ENCODE results near the gene TBC1D8.
"Not testable (repeated sequence)": the region's sequence is repeated elsewhere in the genome, so short reads cannot be mapped to it uniquely, and the experiment has no call there.

Gene TBC1D8

DNA sequence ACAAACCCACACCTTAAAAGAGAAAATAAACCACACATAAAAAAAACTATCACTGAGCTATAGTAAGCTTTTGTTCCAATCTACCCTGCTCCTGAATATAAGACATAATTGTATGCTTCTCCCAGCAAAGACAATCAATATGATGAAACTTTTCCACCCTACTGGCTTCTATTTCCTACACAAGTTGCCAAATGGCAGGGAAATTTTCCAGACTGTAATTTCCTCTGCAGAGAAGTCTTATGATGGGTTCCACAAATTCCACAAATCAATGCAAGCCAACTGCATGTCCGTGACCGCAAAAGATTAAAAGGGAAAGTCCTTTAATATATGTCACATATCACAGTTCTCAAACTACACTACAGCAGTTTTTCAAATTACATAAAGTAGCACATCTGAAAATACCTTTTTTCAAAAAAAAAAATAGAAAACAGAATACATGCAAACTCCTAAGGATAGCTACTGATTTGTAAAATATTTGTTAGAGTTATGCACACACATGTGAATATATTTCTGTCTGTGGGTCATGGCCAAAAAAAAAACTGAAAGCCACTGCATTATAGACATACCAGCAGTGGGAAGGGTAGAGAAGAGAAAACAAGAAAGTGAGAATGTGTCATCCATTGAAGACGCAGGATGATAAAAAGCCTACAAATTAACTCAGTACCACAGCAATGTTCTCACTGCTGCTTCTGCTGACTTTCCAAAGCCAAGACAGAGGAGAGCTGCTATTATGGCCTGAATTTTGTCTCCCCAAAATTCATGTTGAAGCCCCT, 87.6 kb downstream of the TBC1D8 start:
- DNase-seq = no peak

DNA sequence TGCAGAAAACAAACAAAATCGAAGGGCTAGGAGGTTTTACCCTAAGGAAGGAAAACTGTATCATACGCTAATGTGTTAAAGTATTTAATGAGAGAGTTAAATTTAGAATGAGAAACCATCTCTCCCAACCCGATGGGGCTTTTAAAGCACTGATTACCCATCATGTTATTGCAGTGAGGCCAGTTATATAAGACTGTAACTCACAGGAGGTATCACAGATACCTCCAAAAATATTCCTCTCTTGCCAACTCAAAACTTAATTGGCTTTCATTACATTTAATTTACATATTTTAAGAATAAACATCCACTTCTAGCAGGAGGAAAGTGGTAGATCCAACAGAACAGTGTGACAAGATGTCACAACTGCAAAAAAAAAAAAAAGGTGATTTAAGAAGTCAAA, 92.8 kb downstream of the TBC1D8 start:
- DNase-seq = no peak

DNA sequence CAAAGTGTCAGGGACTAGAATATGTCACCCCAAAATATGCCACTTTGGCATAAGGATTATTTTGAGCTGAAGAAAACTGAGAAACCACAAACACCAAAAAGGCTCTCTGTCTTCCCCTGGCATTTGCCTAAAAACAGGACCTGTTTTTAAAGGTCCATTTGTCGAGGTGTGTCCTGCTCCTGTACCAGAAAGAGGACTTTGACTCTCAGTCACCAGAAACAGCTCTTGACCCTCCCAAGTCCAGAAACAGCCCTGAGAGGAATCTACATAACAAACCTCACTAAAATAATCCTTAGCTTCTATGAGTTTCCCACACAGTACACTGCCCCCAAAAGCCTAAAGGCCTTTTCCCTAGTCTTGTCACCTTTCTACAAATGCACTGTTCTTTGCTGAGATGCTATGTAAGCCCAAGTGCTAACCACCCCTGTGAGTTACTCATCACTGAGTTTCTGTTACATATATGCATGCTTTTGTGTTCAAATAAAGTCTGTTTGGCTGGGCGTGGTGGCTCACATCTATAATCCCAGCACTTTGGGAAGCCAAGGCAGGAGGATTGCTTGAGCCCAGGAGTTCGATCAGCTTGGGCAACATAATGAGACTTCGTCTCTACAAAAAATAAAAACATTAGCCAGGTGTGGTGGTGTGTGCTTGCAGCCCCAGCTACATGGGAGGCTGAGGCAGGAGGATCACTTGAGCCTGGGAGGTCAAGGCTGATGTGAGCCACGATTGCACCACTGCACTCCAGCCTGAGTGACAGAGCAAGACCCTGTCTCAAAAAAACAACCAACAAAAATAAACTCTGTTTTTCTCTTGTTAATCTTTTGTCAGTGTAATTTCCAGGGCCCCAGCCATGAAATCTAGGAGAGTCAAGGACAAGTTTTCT, 93.9 kb downstream of the TBC1D8 start:
- DNase-seq = no peak

DNA sequence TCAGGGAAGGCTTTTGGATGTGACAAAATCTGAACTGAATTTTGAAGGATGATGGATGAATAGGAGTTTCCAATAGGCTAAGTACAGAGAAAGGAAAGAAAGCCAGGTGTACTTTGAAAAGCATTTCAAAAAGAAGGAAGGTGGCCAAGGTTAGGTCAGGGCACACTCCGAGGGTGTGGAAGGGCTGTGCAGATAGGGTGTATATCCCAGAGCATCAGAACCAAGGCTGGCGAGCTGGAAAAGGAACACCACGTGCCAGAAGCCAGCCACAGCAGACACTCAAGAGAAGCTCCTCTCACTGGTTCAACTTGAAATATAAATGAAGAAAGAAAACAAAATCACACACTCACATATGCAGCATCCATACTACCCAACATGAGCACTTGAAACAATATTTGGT, 98.1 kb downstream of the TBC1D8 start:
- DNase-seq = no peak

DNA sequence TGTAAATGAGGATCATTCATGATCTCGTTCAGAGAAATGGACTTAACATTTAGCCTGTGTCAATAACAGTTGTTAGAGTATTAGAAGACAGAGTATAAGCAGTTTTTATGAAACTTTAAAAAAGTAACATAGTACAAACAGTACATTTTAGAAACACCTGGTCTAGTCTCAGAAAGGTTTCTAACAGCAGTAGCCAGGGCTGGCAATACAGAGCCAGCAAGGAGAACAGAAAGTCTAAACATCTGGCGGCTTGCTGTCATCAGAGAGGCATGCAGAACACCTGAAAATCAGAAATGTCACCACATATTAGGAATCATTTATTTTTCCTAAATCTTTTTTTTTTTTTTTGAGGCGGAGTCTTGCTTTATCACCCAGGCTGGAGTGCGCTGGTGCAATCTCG, 99.0 kb downstream of the TBC1D8 start:
- no peak for DNase-seq

DNA sequence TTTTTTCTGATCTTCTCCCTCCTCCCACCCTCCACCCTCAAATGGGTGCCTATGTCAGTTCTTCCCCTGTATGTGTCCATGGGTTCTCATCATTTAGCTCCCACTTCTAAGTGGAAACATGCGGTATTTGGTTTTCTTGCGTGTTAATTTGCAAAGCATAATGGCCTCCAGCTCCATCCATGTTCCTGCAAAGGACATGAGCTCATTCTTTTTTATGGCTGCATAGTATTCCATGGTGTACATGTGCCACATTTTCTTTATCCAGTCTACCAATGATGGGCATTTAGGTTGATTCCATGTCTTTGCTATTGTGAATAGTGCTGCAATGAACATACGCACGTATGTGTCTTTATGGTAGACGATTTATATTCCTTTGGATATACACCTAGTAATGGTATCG, 100.3 kb downstream of the TBC1D8 start:
- DNase-seq = not testable (repeated sequence)

DNA sequence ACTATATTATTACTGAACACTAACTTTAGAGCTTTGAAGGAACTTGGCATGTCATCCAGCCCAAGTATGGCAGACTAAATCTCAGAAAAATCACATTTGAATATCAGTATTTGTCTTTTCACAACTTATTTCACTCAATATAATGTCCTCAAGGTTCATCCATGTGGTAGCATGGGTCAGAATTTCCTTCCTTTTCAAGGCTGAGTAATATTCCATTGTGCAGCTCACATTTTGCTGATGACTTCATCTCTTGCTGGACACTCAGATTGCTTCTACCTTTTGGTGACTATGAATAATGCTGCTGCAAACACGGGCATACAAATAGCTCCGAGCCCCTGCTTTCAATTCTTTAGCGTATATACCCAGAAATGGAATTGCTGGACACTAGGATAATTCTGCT, 102.4 kb downstream of the TBC1D8 start:
- no peak for DNase-seq

DNA sequence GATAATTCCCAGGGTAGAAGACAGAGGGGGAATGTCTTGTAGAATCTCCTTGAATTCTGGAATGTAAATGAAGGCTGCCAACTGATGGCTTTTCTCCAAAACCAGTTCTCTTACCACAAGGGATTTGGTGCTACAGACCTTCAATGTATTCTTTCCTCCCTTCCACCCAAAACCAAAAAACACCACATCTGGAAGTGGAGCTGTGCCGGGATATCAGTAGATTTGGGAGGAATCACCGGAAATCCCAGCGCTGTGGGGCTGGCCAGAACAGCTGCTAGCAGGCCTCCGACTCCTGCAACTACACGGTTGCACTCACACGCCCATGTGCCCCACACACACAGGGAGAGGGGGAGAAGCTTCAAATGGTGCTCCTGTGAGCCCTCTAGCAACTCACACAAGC, 103.4 kb downstream of the TBC1D8 start:
- no peak for DNase-seq

DNA sequence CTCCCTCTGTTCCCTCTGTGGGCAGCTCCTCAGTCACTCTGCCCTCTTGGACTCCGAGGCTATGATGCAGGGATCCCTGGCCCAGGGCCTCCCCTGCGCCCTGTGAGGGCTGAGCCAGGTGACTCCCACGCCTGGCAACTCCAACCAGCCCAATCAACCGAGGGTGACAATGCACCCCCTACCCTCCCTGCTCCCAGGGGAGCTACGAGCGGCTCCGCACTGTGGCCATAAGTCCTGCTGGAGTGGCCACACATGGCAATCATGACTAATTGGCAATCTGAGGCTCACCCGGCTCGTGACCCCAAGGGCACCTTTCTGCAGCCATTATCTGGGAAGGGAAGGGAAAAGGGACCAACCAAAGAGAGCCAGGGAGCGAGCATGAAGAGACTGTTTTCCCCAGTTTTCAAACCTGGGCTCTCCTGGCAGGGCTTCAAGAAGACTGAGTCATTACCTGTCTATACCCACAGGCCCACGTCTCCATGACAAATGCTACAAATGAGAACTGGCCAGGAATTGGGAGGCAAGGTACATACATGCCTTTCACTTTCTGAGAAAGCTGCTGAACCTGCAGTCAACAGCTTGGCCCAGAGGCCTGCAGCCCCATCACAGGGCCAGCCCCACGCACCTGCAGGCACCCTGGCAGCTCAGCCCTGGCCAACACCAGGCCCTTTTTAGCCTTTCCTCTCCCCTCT, 104.0 kb downstream of the TBC1D8 start:
- DNase-seq = no peak

DNA sequence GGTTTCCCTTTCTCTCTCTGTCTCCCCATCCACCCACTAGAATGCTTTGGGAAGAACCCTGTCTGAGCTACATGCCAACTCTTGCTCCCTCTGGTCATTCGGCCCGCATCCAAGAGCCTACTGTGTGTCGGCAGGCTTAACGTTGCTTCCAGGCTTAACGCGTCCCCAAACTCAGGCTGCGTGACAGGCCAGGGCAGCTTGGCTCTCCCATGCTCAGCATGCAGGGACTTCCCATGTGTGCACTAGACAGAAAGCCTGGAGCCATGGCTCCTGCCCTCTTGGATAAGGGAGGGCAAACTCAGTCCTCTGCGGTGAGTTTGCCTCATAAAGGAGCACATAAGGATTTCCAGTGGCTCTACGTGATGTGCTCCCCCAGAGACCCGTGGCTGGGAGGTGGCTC, 105.9 kb downstream of the TBC1D8 start:
- DNase-seq = no peak

DNA sequence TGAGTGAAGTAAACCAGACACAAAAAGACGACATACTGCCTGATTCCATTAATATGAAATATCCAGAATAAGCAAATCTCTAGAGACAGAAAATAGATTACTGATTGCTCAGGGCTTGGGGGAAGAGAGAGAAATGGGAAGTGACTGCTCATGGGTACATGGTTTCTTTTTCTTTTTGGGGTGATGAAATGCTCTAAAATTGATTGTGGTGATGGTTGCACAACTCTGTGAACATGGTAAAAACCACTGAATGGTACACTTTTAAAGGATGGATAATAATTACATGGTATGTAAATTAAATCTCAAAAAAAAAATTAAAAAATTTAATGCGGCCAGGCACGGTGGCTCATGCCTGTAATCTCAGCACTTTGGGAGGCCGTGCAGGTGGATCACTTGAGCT, 109.8 kb downstream of the TBC1D8 start:
- peak; percentile 85 for DNase-seq

DNA sequence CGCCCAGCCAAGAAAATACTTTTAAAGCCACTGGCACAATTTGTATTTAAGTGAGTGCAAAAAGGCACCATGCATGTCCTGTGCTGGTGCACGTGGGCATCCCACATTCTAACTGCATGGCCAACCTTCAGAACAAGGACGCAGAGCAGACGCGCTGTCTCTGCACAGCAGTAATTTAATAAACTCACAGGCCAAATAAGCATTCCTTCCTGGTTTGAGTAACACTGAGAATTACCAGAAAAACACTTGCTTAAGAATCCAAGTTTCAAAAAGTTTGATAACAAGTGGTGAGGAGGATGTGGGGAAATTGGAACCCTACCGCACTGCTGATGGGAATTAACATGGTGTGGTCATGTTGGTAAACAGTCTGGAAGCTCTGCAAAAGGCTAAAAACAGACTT, 110.4 kb downstream of the TBC1D8 start:
- peak; percentile 62 for DNase-seq

DNA sequence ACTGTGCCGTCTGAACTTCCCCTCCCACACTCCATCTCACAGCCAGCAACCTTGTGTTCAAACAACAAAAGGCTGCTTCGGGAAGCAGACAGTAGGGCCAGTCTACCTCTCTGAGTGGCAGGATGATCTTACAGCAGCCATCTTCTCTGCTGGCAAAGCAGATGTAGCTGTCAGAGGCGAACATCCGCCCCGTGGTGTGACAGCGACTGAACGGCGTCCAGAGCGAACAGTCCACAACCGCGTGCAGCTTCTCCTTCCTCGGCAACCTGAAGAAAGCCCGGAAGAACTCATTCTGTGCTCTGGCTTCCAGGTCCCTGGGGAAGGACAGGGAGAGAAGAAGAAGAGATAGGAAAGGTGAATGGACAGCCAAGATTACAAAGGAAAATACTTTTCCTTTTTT, 111.1 kb downstream of the TBC1D8 start:
- DNase-seq = no peak

DNA sequence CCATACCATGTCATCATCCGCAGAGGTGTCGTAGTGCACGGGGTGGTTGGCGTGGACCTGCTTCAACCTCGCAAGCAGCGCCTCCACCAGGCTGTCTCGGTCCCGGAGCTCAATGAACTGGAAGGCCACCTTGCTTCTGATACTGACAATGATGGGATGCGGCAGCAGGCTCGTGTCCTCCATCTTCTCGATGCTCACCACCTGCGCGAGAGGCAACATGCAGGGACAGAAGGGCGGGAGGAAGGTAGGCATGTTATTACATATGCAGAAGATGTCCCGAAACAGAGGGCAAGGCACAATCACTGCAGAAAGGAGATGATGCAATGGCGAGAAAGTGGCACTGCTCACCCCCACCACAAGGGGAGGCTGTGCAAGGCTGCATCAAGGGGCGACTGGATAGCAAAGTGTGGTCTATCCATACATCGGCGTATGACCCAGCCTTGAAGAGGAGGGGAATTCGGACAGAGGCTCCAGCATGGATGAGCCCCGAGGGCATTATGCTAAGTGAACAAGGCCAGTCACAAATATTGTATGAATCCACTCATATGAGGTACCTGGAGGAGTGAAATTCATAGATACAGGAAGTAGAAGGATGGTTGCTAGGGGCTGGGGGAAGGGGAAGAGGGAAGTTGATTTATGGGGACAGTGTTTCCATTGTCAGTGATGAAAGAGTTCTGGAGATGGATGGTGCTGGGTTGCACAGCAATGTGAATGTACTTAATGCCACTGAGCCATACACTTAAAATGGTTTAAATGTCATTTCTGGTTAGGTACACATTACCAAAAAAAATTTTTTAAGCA, 112.5 kb downstream of the TBC1D8 start:
- DNase-seq = peak; percentile 60

DNA sequence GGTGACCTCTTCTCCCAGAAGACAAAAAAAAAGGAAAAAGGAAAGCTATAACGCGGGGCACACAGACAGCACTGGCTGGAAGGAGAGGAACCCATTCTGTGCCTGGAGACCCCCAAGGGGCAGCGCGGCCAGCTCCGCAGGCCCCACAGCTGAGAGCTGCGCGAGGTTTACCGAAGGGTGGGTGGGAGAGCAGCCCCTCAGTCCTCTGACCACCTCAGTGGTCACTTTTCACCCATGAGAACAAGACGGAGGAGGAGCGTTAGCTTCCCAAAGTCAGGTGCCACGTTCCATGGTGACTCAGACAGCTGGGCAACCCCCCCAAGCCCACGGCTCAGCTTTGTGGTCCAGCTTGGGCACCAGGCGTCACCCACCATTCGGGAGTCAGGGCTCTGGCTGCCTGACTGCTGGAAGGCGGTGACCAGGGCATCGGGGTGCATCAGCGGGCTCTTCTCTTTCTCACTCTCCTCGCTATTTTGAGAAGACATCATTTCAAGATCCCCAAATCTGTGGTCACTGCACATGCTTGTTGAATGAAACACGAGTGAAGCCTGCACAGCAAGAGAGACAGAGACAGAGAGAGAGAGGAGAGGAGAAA, 113.9 kb downstream of the TBC1D8 start:
- DNase-seq = no peak

DNA sequence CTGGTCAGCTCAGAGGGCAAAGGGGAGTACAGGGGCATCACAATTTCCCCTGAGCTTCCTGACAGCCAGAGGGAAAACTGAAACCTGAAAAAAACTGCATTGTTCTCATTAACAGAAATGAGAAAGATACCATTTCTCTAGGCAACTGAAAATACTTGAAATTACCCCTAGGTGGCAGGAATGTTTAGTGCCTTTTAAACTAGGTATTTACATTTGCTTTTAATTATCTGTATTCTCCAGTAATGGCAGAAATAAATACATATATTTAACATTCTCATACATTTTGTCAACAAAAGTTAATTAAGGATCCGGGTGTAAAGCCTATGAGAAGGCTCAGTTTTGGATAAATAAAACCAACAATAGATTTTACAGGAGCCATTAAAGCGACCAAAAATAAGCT, 114.6 kb downstream of the TBC1D8 start:
- DNase-seq = peak; percentile 44

DNA sequence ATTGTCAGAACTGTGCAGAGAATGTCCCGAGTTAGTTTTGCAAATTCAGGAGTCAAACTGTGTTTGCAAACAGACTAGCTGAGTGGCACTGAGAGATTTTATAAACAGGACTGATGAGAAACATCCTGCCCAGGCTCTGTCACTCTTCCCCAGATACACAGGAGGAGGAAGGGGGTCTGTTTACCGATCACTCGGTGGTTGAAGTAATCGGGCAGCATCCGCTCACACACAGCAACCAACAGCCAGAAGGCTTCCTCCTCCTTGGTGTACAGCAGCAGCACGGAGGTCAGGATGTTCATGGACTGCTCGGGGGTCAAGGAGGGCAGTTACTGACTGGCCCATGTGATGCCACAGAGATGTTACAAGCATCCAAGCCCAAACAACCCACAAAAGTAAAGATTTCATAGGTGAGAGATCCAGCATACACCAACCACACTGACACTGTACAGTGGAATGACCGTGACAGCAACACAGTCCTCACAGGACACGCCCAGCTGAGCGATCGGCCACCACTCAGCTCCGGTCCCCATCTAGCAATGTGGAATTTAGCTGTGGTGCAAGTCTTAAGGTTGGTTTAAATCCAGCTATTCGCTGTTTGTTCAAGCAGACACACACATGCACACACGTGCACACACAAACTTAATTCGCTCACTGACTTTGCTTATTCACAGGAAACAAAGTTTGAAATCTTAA, 119.0 kb downstream of the TBC1D8 start:
- DNase-seq = no peak

DNA sequence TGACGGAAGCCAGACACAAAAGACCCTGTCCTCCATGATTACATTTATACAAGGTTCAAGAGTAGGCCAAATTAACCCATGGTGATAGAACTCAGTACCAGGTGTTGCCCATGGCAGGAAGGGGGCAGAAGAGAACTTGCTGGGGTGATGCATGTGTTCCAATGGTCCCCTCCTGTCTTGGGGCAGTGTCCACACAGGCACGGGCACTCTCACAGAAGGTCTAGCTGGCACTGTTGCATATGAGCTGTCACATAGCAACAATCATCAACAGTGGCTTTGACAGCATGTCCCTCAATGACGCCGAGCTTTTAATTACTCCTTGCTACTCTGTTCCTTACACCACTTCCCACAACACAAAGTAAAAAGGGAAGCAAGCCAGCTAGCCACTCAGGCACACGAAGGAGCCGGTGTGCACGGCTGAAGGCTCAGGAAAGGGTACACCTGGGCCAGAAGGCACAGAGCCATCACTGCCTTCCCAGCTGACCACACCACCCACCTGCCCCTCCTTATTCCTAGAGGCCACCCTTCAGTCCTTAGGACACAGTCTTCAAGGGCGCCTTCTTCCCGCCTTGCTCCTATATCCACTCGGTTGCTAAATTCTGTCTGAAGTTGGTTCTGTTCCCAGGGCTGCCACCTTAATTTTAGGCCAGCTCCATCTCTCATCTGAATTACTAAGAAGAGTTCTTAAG, 120.2 kb downstream of the TBC1D8 start:
- peak; percentile 19 for DNase-seq

DNA sequence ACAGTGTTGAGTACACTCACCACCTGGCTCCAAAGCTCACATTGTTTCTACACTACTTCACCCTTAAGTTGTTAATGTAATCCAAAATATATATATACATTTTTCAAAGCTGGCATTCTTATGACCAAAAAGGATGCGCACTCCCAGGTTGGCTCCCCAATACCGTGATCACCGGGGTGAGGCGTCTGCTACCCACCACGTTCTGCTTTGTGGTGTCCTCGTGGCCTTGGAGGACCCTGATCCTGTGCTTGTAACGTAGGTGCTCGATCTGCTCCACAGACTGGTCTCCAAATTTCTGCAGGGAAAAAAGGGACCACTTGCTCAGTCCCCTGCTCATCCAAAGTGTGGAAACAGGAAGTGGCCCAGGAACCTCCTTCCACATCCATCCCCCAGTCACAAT, 123.3 kb downstream of the TBC1D8 start:
- no peak for DNase-seq

DNA sequence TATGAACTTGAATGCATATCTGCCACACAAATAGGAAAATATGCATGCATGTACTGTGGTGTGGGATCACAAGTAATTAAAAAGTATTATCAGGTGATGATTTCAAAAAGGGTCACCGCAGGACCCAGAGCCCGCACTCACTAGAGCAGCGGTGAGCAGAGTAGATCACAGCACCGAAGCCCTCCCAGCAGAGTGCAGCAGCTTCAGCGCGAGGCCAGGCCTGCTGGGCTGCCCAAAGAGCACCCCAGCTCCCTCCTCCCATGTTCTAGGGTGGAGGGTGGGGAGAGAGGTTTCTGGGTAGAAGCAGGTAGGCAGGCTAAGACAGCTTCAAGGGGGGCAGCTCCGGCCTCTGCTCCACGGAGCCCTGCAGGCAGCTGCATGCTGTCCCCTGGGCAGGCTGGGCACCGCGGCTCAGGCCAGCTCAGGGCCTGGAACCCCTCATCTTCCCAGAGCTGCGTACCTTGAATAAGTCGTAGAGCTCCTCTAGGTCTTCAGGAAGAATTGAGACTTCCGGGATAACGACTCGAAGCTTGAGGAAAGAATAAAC, 124.2 kb downstream of the TBC1D8 start:
- DNase-seq = no peak

DNA sequence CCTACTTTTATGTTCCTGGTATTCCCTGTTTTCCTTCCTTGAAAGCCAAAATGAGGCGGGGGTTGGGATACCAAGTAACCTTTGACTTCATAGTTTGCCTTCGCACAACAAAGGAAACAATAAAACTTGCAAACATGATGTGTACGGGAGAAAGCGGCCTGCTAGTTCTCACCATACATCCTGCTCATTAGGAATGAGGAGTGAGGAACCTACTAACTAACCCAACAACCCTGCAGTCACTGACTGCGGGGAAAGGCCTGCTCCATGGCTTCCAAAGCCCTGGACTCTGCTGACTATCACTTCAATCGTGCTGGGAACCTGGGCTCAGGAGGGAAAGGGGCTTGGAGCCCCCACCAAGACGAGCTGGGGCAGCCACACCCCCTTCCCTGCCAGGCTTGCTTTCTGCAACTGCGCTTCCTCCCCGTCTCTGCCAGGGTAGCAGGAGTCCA, 124.9 kb downstream of the TBC1D8 start:
- DNase-seq = no peak
